Type B pancreatic cell (in vitro differentiated cells): ENCODE measurements around the gene TMEM217. TPM values are rescaled to one million over a fixed set of nuclear protein-coding genes. Genes with fewer than 3 reads are reported as not detected.

Experiments
- DNase-seq: peaks from one replicate; pipeline ENCODE4 v3.0.0; 2021; ENCODE audit warnings: mixed read lengths; ENCODE audit not compliant: unreplicated experiment; ENCODE audit errors: extremely low spot score
- H3K27ac Mint-ChIP-seq: 2 replicates; pipeline ENCODE4 v1.8.0; 2021; ENCODE audit warnings: mild to moderate bottlenecking, mixed read lengths
- H3K27me3 Mint-ChIP-seq: 2 replicates; pipeline ENCODE4 v1.8.0; 2021; ENCODE audit warnings: mixed read lengths
- H3K36me3 Mint-ChIP-seq: 2 replicates; pipeline ENCODE4 v1.8.0; 2021; ENCODE audit warnings: mixed read lengths
- H3K4me1 Mint-ChIP-seq: one replicate; pipeline ENCODE4 v1.8.0; 2021; ENCODE audit warnings: mixed read lengths; ENCODE audit not compliant: unreplicated experiment
- H3K4me3 Mint-ChIP-seq: 2 replicates; pipeline ENCODE4 v1.8.0; 2021; ENCODE audit warnings: mild to moderate bottlenecking, mixed read lengths
- H3K9me3 Mint-ChIP-seq: 2 replicates; pipeline ENCODE4 v1.8.0; 2021; ENCODE audit warnings: mixed read lengths
- total RNA-seq: library from RNA; stranded (reverse); gene quantifications from 2 replicates; pipeline ENCODE4 v1.2.1, GENCODE V29; 2021; ENCODE audit warnings: low replicate concordance
- TF ChIP-seq, protein P1 (sequence below): fragments of 200-600 bp; sonication (generic); conservative IDR thresholded peaks from 2 replicates; pipeline ENCODE4 v1.5.0; 2021; ENCODE audit warnings: antibody characterized with exemption, mild to moderate bottlenecking

TMEM217 gene
- total RNA-seq, 1 donor from 2014 or later: 1.1 TPM

- H3K36me3 Mint-ChIP-seq: peaks cover 48% of the 10 kb centered on the region
Observed at GRCh38 chr6:37293426-37293825, 35.5 kb upstream of the TMEM217 start.

DNA sequence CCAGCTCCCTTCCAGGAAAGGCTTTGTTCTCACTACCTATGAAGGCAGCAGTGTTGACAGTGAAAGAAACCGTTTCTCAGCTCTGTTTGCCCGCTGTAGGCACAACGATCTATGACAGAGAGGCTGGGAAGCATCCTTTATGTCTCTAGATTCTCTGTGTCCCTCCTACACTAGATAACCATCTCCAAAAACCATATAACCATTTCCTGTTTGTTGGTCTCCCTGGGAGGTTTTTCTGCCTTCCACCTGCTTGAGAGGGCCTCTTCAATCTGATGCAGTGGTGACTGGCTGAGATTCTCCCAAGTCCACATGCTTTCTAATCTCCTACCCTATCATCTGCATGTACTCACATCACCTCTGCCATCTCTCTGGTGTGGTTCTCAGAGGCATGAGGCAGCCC is 32.0 kb upstream of the TMEM217 start:
- H3K36me3 Mint-ChIP-seq: peaks cover 38% of the 10 kb centered on the region
- no peaks in the 10 kb centered on the region for H3K27me3 Mint-ChIP-seq
- H3K4me1 Mint-ChIP-seq: peaks cover 4% of the 10 kb centered on the region
- no peaks in the 10 kb centered on the region for H3K9me3 Mint-ChIP-seq
- H3K27ac Mint-ChIP-seq: no peak overlapping the region
- no peak for DNase-seq
- TF ChIP-seq, protein P1, sequence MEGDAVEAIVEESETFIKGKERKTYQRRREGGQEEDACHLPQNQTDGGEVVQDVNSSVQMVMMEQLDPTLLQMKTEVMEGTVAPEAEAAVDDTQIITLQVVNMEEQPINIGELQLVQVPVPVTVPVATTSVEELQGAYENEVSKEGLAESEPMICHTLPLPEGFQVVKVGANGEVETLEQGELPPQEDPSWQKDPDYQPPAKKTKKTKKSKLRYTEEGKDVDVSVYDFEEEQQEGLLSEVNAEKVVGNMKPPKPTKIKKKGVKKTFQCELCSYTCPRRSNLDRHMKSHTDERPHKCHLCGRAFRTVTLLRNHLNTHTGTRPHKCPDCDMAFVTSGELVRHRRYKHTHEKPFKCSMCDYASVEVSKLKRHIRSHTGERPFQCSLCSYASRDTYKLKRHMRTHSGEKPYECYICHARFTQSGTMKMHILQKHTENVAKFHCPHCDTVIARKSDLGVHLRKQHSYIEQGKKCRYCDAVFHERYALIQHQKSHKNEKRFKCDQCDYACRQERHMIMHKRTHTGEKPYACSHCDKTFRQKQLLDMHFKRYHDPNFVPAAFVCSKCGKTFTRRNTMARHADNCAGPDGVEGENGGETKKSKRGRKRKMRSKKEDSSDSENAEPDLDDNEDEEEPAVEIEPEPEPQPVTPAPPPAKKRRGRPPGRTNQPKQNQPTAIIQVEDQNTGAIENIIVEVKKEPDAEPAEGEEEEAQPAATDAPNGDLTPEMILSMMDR: no peak
- no peak overlapping the region for H3K4me3 Mint-ChIP-seq

More at GRCh38 chr6:37293426-37293825, 35.5 kb upstream of the TMEM217 start:
- H3K4me3 Mint-ChIP-seq: no peak overlapping the region
- TF ChIP-seq, protein P1: no peak
- no peak overlapping the region for H3K27ac Mint-ChIP-seq
- H3K27me3 Mint-ChIP-seq: no peaks in the 10 kb centered on the region
- DNase-seq: no peak
- H3K9me3 Mint-ChIP-seq: no peaks in the 10 kb centered on the region
- H3K4me1 Mint-ChIP-seq: peaks cover 4% of the 10 kb centered on the region

DNA sequence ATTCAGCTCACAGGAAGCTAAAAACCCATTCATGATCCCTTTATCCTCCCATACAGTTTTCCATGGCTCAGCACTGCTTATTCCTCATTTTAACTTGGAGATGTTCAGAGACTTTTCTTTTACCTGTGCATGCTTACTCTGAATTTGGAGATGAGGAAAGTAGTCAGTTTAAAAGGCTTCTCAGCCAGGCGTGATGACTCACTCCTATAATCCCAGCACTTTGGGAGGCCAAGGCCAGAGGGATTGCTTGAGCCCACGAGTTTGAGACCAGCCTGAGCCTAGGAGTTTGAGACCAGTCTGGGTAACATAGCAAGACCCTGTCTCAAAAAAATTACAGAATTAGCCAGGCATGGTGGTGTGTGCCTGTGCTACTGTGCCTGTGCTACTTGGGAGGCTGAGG is 30.3 kb upstream of the TMEM217 start:
- no peak for DNase-seq
- Mint-ChIP-seq H3K27me3 (no peaks in the 10 kb centered on the region), H3K4me3 (no peak overlapping the region), H3K36me3 (peaks cover 36% of the 10 kb centered on the region), H3K27ac (no peak overlapping the region), H3K4me1 (peaks cover 4% of the 10 kb centered on the region), H3K9me3 (no peaks in the 10 kb centered on the region)
- TF ChIP-seq, protein P1: no peak

DNA sequence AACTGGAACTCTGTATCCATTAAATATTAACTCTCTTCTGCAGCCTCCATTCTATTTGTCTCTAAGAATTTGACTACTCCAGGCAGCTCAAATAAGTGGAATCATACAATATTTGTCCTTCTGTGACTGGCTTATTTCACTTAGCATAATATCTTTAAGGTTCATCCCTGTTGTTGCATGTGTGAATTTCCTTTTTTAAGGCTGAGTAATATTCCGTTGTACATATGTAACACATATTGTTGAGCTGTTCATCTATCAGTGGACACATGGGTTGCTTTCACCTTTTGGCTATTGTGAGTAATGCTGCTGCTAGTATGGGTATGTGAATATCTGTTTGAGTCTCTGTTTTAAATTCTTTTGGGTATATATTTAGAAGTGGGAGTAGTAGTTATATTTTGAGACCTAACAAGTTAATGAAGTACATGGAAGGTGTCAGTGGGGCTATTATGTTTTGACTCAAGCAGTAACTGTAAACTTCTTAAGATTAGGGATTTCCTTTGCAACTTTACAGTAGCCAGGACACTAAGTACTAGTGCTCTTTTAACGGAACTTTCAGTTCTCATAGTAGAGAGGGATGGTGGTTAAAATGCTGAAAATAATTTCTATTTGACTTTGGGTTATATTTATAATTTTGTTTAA is 29.7 kb upstream of the TMEM217 start:
- H3K4me1 Mint-ChIP-seq: peaks cover 4% of the 10 kb centered on the region
- DNase-seq: no peak
- H3K4me3 Mint-ChIP-seq: no peak overlapping the region
- no peak overlapping the region for H3K27ac Mint-ChIP-seq
- H3K9me3 Mint-ChIP-seq: no peaks in the 10 kb centered on the region
- TF ChIP-seq, protein P1: no peak
- H3K36me3 Mint-ChIP-seq: peaks cover 39% of the 10 kb centered on the region
- H3K27me3 Mint-ChIP-seq: no peaks in the 10 kb centered on the region

DNA sequence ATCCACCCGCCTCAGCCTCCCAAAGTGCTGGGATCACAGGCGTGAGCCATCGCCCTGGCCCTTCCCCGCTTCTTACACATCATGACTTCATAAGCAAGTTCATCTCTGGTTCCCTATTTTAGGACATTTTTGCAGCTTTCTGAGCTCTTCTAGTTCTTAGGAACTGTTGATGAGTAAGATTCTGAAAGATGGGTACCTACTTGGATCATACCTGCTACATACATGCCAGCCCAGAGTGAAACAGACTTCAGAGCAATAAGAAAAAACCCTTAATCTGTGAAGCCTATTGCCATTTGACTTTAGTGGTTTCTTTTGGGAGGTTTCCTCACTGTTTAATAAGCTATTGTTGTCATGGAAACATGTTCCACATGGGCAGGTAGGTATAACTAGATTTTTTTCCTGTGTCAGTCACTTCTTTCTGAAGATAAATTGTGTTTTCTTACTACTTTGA is 27.9 kb upstream of the TMEM217 start:
- DNase-seq: no peak
- H3K4me1 Mint-ChIP-seq: peaks cover 4% of the 10 kb centered on the region
- H3K9me3 Mint-ChIP-seq: no peaks in the 10 kb centered on the region
- H3K27me3 Mint-ChIP-seq: no peaks in the 10 kb centered on the region
- H3K4me3 Mint-ChIP-seq: no peak overlapping the region
- no peak overlapping the region for H3K27ac Mint-ChIP-seq
- peaks cover 33% of the 10 kb centered on the region for H3K36me3 Mint-ChIP-seq
- TF ChIP-seq, protein P1: no peak
